OCI-LY3 (cell line): Measurements from ENCODE around the gene CMKLR1.

Source experiments
- H2AFZ ChIP-seq: fragments of 200-600, 300-600 bp; shearing (Covaris generic); 2 replicates; pipeline ENCODE4 v1.6.0; 2014; ENCODE audit warnings: antibody characterized with exemption, low read depth, low read length
- H3K27ac ChIP-seq: fragments of 200-600, 300-600 bp; sonication (generic); 2 replicates; pipeline ENCODE4 v1.5.1; 2014; ENCODE audit warnings: mild to moderate bottlenecking, low read length, moderate library complexity, mixed read lengths
- H3K27me3 ChIP-seq: fragments of 200-600, 300-600 bp; sonication (generic); 2 replicates; pipeline ENCODE4 v1.6.1; 2014; ENCODE audit warnings: low read depth, low read length, mixed read lengths
- H3K36me3 ChIP-seq: fragments of 200-600, 300-600 bp; sonication (generic); replicated peaks from 2 replicates; pipeline ENCODE3; 2014; ENCODE audit warnings: low read depth, low read length, mixed read lengths
- H3K4me1 ChIP-seq: fragments of 300-600, 200-600 bp; sonication (generic); 2 replicates; pipeline ENCODE4 v1.6.1; 2014; ENCODE audit warnings: low read length, mixed read lengths
- H3K4me2 ChIP-seq: fragments of 200-600, 300-600 bp; sonication (generic); 2 replicates; pipeline ENCODE4 v1.6.1; 2014; ENCODE audit warnings: low read length, mixed read lengths
- H3K4me3 ChIP-seq: fragments of 300-600, 200-600 bp; sonication (generic); 2 replicates; pipeline ENCODE4 v1.5.1; 2014; ENCODE audit warnings: antibody characterized with exemption, mild to moderate bottlenecking, low read length, moderate library complexity
- H3K79me2 ChIP-seq: fragments of 300-600, 200-600 bp; shearing (Covaris generic); 2 replicates; pipeline ENCODE4 v1.6.1; 2014; ENCODE audit warnings: mild to moderate bottlenecking, low read length, mixed read lengths
- H3K9ac ChIP-seq: fragments of 300-600, 200-600 bp; shearing (Covaris generic); 2 replicates; pipeline ENCODE4 v1.6.0; 2014; ENCODE audit warnings: mild to moderate bottlenecking, low read length, moderate library complexity
- H3K9me3 ChIP-seq: fragments of 200-600, 300-600 bp; shearing (Covaris generic); 2 replicates; pipeline ENCODE4 v1.6.1; 2014; ENCODE audit warnings: low read length, mixed read lengths; ENCODE audit not compliant: insufficient read depth
- H4K20me1 ChIP-seq: fragments of 200-600, 300-600 bp; sonication (generic); 2 replicates; pipeline ENCODE4 v1.6.1; 2016; ENCODE audit warnings: low read length, mixed read lengths; ENCODE audit not compliant: insufficient read depth
- EZH2phosphoT487 ChIP-seq: fragments of 200-600 bp; shearing (Covaris generic); IDR thresholded peaks from 2 replicates; pipeline ENCODE4 v1.6.1; 2018; ENCODE audit warnings: antibody characterized with exemption, mixed run types, low read depth
- TF ChIP-seq, protein P1 (sequence below): fragments of 200-600, 300-600 bp; sonication (generic); IDR thresholded peaks from 2 replicates; pipeline ENCODE4 v1.5.1; 2014; ENCODE audit warnings: antibody characterized with exemption, low read length, low read depth

CMKLR1 gene

DNA sequence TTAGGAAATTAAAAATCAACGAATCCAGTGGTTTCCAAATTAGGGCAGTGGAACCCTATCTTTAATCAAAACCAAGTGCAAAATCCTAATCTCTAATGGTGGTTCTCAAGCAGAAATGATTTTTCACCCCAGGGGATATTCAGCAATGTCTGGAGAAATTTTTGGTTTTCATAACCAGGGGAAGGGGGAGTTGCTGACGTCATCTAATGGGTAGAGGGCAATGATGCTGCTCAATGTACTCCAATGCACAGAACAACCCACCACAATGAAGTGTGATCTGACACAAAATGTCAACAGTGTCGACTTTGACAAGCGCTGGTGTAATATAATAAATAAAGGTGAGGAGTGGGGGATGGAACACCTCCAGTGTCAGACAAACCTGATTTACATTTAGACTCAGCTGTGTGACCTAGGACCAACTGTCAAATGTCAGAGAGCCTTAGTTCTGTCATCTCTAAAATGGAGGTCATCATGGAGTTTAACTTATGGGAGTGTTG is 81.5 kb downstream of the CMKLR1 start:
- peaks cover 22% of the 10 kb centered on the region for H3K9me3 ChIP-seq
- no peak overlapping the region for H3K9ac ChIP-seq
- H3K4me1 ChIP-seq: peaks cover 10% of the 10 kb centered on the region
- H3K4me3 ChIP-seq: no peak overlapping the region
- no peaks in the 10 kb centered on the region for H3K36me3 ChIP-seq
- no peak overlapping the region for H2AFZ ChIP-seq
- H3K27ac ChIP-seq: no peak overlapping the region
- TF ChIP-seq EZH2phosphoT487: no peak
- TF ChIP-seq, protein P1, sequence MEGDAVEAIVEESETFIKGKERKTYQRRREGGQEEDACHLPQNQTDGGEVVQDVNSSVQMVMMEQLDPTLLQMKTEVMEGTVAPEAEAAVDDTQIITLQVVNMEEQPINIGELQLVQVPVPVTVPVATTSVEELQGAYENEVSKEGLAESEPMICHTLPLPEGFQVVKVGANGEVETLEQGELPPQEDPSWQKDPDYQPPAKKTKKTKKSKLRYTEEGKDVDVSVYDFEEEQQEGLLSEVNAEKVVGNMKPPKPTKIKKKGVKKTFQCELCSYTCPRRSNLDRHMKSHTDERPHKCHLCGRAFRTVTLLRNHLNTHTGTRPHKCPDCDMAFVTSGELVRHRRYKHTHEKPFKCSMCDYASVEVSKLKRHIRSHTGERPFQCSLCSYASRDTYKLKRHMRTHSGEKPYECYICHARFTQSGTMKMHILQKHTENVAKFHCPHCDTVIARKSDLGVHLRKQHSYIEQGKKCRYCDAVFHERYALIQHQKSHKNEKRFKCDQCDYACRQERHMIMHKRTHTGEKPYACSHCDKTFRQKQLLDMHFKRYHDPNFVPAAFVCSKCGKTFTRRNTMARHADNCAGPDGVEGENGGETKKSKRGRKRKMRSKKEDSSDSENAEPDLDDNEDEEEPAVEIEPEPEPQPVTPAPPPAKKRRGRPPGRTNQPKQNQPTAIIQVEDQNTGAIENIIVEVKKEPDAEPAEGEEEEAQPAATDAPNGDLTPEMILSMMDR: no peak
- no peak overlapping the region for H3K4me2 ChIP-seq
- no peaks in the 10 kb centered on the region for H4K20me1 ChIP-seq
- H3K27me3 ChIP-seq: peaks cover 55% of the 10 kb centered on the region
- no peaks in the 10 kb centered on the region for H3K79me2 ChIP-seq

DNA sequence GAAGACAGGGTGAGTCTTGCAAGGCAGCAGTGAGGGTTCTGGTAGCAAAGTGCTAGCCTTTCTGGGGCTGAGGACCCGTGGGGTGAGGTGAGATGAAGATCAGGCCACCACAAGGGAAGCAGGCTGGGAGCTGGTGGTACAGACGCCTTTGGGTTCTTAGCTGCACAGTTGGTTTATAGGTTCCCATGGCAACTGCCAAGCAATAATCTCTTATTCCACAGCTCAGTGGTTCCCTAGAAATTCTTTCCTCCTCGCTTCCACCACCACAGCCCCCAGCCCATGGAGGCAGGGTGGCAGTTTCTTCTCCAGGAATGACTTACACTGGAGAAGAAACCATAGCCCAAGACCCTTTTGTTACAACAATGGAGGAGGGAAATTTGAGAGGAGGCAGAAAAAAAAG is 82.1 kb downstream of the CMKLR1 start:
- Histone ChIP-seq H3K4me3 (no peak overlapping the region), H3K9ac (no peak overlapping the region), H3K79me2 (no peaks in the 10 kb centered on the region), H3K36me3 (no peaks in the 10 kb centered on the region), H3K4me2 (no peak overlapping the region), H4K20me1 (no peaks in the 10 kb centered on the region), H3K9me3 (peaks cover 22% of the 10 kb centered on the region), H3K27ac (no peak overlapping the region), H2AFZ (no peak overlapping the region), H3K27me3 (peaks cover 50% of the 10 kb centered on the region), H3K4me1 (peaks cover 11% of the 10 kb centered on the region)
- TF ChIP-seq, protein P1: no peak
- TF ChIP-seq EZH2phosphoT487: no peak

DNA sequence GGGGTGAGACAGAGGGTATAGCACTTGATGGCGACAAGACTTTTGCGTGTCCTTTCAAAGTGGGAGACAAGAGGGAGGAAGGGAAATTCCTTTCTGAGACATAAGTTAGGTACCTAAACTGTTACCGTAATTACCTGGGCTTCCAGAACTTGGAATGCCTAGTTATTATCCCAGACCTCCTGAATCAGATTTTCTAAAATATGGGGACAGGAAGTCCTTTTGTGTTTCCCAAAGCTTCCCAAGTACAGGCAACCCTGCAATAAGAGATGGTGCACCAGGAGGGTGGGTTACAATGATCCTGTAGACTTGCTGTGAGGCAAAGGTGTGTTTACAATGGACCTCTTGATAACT is 83.9 kb downstream of the CMKLR1 start:
- no peak overlapping the region for H3K27ac ChIP-seq
- peaks cover 16% of the 10 kb centered on the region for H3K4me1 ChIP-seq
- no peak overlapping the region for H3K4me3 ChIP-seq
- H3K9me3 ChIP-seq: peaks cover 10% of the 10 kb centered on the region
- H3K36me3 ChIP-seq: no peaks in the 10 kb centered on the region
- 0 out of 2 replicates have a peak, but pooled peaks cover 2% of the 10 kb centered on the region for H4K20me1 ChIP-seq
- no peaks in the 10 kb centered on the region for H3K79me2 ChIP-seq
- no peak overlapping the region for H2AFZ ChIP-seq
- no peak overlapping the region for H3K9ac ChIP-seq
- peaks cover 47% of the 10 kb centered on the region for H3K27me3 ChIP-seq
- no peak overlapping the region for H3K4me2 ChIP-seq
- TF ChIP-seq, protein P1: no peak
- TF ChIP-seq EZH2phosphoT487: no peak

DNA sequence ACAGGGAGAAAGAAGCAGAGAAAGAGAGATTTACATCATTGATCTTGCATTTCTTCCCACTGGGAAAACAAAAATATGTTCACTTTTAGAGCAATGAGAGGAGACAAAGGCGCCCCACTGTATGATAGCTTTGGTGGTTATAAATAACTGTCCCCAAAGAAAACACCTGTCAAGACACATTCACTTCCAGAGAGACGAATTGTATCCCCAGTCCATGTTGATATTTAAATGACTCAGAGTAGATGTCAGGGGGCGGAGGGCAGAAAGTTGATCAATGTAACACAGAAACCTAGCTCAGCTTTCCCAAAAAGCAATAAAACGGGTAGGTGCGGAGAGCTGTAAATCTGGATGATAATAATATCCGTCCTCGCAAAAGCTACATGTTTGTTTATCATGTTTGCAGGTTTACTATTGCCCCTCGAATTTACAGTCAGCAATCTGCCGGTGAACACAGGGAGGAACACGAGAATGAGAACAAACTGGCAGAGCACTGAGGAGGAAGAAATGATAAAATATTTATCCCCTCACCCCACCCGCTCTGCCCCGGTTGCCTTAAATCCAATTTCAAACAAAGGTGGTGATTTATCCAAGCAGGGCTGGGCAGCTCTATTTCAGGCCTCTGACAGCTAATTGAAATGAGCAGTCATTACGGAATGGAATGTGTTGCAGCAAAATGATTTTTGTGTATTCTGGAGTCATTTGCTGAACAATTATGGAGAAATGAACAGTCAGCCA is 84.4 kb downstream of the CMKLR1 start:
- TF ChIP-seq, protein P1: no peak
- TF ChIP-seq EZH2phosphoT487: no peak
- peaks cover 16% of the 10 kb centered on the region for H3K4me1 ChIP-seq
- no peak overlapping the region for H3K27ac ChIP-seq

More for the DNA sequence above, 84.4 kb downstream of the CMKLR1 start:
- Histone ChIP-seq H3K36me3 (no peaks in the 10 kb centered on the region), H2AFZ (no peak overlapping the region), H3K9ac (no peak overlapping the region), H3K4me2 (no peak overlapping the region), H4K20me1 (0 out of 2 replicates have a peak, but pooled peaks cover 2% of the 10 kb centered on the region), H3K9me3 (peaks cover 5% of the 10 kb centered on the region), H3K79me2 (no peaks in the 10 kb centered on the region), H3K27me3 (peaks cover 46% of the 10 kb centered on the region), H3K4me3 (no peak overlapping the region)
